RKO (cell line): ENCODE measurements around the gene PRODH2.
"Not testable (repeated sequence)": the region's sequence is repeated elsewhere in the genome, so short reads cannot be mapped to it uniquely, and the experiment has no call there.

Source experiments
- DNase-seq: peaks from one replicate; pipeline ENCODE4 v3.0.0-alpha.2; 2016; ENCODE audit warnings: low spot score

Gene PRODH2

DNA sequence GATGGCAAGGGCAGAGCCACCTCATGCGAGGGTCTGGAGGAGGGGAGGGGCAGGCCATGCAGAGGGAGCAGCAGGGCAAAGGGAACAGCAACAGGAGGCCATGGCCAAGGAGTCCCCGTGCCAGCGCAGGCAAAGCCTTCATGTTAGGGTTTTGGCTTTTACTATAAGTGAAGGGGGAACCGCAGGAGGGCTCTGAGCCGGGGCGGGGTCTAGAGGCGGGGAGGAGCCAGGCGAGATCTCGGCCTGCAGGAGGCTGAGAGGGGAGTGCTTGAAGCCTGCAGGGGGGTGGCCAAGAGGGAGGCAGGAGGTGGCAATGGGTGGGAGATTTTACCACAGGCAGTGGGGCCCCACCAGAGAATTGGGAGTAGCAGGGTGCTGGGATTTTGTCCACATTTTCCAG, 31.0 kb downstream of the PRODH2 start:
- no peak for DNase-seq

DNA sequence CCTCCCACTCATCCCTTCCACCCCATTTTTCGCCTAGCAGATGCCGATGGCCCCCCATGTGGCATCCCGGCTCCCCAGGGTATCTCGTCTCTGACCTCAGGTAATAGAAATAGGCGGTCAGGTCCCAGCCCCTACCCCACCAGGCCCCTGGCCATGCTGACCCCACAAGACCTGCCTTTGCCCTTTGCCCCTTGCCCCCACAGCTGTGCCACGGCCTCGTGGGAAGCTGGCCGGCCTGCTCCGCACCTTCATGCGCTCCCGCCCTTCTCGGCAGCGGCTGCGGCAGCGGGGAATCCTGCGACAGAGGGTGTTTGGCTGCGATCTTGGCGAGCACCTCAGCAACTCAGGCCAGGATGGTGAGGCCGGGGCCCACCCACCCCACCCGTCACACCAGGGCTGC, 31.9 kb downstream of the PRODH2 start:
- no peak for DNase-seq

DNA sequence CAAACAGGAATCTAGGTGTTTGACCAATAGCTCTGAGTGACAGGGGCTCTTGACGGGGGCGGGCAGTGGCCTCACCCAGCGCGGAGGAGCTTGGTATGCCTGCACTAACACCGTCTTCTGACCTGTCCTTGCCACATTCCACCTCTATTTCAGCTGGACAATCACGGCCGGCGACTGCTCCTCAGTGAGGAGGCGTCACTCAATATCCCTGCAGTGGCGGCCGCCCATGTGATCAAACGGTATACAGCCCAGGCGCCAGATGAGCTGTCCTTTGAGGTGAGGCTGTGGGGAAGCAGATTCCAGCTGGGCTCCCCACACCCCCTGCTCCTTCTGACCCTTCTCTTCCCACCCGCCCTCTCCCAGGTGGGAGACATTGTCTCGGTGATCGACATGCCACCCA, 32.6 kb downstream of the PRODH2 start:
- DNase-seq: no peak

DNA sequence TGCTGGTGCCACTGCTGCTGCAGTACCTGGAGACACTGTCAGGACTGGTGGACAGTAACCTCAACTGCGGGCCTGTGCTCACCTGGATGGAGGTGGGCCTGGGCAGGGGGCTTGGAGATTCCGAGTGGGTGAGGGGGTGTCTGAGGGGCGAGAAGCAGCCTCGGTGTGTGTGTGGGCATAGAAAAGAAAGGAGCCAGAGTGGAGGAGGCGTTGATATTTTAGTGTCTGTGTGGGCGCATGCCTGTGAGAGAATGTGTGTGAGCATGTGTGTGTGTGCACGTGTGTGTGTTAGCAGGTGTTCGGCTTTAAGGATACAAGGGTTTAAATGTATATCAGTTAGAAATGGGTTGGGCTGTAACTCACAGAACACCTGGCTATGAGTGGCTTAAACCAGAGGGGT, 33.6 kb downstream of the PRODH2 start:
- no peak for DNase-seq

- DNase-seq: no peak
These were observed 34.7 kb downstream of the PRODH2 start for GRCh38 chr19:35777961-35778360.

DNA sequence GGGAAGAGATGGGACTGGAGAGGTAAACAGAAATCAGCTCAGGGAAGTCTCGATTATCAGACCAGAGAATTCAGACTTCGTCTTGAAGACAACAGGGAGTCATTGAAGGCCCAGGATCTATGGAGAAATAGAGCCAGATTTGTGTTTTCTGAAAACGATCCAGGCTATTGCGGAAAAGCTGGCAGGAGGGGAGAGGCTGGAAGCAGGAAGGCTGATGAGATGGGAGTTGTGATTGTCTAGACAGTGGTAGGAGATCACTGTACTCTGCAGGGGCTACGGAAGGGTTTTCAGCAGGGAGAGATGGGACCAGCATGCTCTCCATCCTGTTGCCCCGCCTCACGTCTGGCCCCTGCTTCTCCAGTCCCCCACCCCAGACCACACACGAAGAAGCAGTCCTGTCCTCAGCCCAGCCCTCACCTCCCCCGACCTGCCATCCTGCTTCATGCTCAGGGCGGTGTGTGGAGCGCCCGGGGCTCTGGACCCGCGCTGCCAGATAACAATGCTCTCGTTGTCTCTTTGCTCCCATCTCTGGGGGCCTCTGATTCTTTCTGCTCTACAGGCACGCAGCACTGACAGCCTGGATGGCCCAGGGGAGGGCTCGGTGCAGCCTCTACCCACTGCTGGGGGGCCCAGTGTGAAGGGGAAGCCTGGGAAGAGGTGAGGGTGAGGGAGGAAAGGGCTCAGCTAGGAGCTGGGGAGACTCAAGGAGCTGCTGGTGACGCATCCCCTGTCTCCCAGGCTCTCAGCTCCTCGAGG, 35.4 kb downstream of the PRODH2 start:
- DNase-seq: no peak

GRCh38 chr19:35776102-35776788, 36.4 kb downstream of the PRODH2 start:
- DNase-seq: no peak

GRCh38 chr19:35775298-35776101, 37.1 kb downstream of the PRODH2 start, which contains the start of gene ARHGAP33:
ARHGAP33 (plus strand) TSS chr19:35775564; CDS start chr19:35775659, 95 bp downstream.
- DNase-seq: peak; percentile 95

DNA sequence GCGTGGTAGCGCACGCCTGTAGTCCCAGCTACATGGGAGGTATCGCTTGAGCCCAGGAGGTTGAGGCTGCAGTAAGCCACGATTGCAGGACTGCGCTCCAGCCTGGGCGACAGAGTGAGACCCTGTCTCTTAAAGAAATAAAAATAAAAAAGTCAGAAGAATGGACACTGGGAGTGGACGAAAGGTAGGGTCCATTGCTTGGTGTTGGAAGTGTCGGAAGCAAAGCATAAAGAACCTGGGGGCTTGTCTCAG, 37.7 kb downstream of the PRODH2 start:
- no peak for DNase-seq

DNA sequence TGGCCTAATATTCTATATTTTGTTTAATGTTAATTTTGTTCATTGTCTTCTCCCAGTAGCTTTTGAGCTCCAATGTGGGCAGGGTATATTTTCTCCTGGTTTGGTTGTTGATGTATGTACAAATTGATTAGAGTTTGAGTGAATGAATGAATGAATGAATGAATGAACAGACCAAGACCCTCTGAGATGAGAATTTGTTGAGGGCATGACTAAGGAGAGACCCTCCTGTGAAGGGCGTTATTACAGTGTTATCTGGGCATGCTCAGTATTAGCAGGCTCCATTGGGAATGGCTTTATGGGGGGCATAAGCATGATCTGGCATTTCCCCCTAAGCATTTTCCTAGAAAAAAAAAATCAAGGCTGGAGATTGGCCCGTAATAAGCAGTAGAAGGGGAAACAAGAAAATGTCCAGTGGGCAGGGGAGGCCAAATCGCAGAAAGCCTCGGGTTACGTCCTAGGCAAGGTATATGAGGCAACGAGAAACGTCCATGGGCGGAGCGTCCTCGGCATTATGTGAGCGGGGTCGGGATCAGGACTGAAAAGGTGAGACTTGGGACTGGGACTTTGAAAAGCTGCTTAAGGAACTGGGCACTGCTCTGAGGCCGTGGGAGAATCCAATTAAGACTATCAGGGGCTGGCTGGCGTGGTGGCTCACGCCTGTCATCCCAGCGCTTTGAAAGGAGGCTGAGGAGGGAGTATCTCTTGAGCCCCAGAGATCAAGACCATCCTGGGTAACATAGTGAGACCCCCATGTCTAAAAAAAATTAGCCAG, 38.2 kb downstream of the PRODH2 start:
- DNase-seq: no peak

DNA sequence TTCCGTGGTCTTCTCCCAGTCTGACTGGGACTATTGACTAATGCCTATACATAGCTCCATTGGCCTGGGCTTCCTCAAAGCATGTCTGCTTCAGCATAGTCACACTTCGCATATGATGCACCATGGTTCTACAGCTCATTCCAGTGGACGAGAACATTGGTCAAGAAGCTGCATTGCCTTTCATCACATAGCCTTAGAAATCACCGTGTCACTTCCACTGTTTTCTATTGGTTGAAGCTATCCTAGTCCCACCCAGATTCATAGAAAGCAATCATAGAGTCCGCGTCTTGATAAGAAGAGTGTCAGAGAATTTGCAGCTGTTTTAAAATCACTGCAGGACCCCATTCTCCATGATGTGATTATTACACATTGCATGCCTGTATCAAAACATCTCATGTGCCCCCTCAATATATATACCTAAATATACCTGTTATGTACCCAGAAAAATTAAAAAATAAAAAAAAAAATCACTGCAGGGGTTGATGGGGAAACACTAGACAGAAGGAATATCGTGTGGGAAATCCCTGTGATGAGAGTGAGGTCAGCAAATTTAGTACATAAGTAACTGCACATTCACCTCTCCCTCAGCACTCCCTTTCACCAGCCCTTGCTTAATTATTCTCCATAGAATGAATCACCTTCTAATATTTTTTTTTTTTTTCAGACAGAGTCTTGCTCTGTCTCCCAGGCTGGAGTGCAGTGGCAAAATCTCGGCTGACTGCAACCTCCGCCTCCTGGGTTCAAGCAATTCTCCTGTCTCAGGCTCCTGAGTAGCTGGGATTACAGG, 39.4 kb downstream of the PRODH2 start:
- DNase-seq: peak; percentile 43

DNA sequence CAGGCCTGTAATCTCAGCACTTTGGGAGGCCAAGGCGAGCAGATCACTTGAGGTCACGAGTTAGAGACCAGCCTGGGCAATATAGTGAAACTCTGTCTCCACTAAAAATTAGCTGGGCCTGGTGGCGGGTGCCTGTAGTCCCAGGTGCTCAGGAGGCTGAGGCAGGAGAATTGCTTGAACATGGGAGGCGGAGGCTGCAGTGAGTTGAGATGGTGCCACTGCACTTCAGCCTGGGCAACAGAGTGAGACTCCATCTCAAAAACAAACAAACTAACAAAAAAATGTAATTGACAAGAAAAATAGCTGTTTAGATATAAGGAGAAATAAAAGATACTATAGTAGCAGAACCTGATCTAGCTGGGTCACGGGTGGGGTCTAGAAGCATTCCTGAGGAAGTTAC, 40.3 kb downstream of the PRODH2 start:
- DNase-seq: not testable (repeated sequence)

- no peak for DNase-seq
These were observed 44.6 kb downstream of the PRODH2 start for GRCh38 chr19:35768082-35768421.

DNA sequence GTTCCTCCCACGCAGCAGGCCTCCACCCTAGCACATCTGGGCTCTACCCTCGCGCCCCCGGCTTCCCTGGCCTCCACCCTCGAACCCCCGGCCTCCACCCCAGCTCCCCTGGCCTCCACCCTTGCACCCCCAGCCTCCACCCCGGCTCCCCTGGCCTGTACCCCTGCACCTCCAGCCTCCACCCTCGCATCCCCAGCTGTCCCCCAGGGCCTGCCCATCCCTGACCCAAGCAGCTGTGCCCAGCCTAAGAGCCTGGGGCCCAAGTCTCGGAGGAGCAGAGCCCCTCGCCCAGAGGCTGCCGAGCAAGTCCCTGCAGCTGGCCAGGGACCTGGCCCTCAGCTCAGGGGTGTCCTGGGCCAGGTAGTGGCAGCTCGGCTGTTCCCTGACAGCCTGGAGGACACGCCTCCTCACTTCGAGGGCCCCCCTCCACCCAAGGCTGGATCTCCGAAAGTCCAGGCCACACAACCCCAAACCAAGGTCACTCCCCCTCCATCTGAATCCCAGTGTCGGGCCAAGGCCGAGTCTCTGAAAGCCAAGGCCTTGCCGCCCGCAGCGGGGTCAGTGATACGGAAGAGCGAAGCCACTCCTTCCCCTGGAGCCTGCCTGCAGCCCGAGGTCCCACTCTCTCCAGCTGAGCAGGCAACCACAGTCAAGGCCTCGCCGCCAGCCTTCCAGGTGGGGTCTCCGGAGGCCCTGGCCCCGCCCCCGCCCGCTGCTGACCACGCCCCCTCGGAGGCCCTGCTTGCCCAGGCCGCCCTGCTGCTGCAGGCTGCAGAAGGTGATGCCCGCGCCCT, 45.2 kb downstream of the PRODH2 start:
- no peak for DNase-seq

DNA sequence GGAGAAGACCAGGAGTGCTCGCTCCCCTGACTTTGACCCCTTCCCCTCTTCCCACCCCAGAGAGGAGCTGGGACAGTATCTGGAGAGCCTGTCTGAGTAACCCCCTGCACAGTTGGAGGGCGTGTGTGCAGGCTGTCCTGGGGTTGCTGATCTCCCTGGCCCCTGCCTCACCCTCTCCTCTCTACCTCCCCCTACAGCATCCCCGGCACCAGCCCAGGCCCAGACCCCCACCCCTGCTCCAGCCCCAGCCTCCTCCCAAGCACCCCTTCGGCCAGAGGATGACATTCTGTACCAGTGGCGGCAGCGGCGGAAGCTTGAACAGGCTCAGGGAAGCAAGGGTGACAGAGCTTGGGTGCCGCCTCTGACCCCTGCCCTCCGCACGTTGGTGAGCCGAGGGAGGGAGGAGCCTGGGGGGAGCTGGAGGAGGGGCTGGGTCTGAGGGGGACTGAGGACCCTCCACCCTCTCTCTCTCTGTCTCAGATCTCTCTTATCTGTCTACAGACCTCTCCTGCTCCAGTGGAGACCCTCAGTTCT, 46.0 kb downstream of the PRODH2 start:
- DNase-seq: no peak

- no peak for DNase-seq
These were observed 48.0 kb downstream of the PRODH2 start for GRCh38 chr19:35764432-35765315.

DNA sequence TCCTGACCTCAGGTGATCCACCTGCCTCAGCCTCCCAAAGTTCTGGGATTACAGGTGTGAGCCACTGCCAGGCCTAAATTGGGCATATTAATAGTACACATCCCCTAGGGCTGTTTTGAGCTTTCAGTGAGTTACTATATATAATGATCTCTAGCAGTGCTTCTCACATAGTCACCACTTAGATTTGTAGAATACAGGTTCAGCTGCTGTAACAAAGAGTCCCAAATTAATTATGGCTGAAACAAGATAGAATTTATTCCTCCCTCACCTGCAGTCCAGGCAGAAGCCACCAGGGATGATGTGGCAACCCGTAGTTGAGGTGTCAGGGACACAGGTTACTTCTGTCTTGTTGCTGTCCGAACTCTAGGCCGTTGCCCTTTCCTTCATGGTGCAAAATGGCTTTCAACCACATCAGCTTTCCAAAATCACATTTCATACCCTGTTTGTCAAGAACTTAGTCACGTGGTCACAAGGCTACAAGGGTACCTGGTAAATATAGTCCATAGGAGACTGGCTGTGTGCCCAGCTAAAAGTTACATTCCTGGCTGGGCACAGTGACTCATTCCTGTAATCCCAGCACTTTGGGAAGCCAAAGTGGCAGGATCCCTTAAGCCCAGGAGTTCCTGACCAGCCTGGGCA, 51.8 kb downstream of the PRODH2 start:
- DNase-seq: no peak

DNA sequence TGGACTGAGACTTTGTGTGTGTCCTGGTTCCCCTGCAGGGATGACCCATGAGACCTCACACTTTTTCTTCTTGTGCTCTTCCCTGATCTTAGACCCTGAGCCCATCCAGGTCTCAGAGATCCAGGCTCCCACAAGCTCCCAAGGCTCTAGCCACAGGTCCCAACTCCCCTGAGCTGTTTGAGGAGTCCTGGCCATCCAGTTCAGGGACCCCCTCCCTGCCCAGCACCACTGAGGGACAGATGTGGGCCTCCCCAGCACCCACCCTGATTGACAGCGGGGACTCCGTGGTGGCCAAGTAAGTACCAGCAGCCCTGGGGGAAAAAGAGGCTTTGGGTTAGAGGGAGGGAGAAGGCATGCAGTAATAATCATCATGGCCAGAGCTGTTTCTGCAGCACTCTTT, 52.9 kb downstream of the PRODH2 start:
- DNase-seq: no peak
